HG03139 (cell line): Measurements from ENCODE around the gene VCAN.

Experiments used
- ATAC-seq: cut with Tn5 transposase; IDR thresholded peaks from one replicate; pipeline ENCODE4 v1.9.1; 2021; ENCODE audit not compliant: unreplicated experiment

VCAN gene

DNA sequence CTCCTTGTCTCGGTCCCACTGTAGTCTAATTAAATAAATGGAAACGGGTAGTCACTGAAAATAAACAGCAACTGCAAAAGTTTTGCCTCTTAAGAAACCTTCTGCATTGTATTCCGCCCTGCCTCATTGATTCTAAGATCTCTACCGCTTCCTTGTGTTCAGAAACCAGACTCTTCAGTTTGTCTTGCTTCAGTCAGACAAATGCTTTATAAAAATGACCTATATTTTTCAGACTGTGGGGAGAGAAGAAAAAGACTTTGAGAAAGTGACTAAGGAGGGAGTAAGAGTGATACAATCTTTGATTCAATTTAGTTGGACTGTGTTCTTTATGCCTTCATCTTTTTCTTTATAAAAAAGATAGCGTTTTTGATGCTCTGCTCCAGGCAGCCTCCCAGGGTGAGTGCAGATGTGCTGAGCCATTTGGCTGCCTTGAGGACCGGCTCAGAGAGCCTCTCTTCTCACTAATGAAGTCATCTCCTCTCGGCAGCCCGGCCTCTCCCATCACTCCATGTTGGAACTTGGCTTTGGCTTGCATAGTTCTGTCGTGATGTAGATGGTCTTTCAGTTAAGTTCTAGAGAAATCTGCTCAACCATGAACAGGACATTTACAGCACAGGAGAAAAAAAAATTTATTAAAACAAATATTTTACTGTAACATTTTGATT is 4.0 kb upstream of the VCAN start:
- no peak for ATAC-seq

DNA sequence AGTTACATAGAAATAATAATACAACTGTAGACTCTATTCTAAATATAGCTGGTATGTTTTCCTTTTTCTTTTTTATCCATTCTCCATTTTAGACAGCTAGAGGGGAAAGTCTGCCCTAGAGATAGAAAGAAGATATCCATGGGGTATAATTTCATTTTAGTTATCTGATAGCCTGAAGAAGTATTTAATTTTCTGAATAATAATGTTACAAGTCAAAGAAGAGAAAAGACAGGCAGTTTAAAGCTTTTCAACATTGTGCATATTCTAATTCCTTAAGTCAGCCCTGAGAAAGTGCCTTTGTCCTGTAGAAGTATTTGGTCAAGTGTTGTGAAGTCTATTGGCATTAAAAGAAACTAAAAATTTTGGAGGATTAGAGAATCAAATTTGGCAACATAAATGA is 2.5 kb upstream of the VCAN start:
- no peak for ATAC-seq

DNA sequence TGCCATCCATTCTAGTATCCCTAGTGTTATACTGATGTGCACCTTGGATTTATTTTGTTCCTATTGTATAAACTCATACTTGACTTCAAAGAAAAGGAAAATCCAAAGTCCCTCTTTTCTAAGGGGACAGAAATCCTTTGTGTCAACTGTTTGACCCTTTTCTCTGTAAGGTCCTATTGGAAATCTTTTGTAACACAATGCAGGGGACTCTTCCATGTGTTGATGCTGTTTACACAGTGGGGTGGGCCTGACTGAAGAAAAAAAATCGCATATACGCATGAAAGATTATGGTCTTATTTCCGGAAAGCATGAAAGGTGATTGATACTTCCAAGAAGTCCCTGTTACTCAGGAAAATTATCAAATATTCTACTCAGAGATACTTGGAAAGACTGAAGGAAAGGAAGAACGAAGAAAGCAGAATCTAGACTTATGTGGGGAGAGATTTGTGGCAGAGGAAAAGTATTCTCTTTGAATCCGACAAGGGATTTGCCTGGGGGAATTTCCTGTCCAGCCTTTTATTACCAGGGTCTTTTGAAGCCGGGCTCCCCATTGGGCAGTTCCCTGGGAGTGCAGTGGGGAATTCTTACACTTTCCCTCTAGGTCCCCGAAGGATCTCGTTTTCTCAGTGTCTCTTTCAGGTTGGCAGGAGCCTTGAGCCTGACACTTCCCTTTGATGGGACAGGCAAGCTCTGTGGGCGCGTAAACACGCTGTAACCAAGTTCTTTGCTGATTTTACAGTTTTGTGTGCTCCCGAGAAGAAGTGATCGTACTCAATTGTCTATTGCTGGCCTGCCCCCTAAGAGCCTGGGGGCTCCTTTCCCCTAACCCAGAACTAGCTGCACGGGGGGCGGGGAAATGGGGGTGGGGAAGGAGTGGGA is 779 bp upstream of the VCAN start:
- ATAC-seq: no peak

- ATAC-seq: no peak
Observed at GRCh38 chr5:83472213-83472507, 616 bp downstream of the VCAN start.

GRCh38 chr5:83472508-83473345 is 1.2 kb downstream of the VCAN start:
- ATAC-seq: peak; percentile 38

DNA sequence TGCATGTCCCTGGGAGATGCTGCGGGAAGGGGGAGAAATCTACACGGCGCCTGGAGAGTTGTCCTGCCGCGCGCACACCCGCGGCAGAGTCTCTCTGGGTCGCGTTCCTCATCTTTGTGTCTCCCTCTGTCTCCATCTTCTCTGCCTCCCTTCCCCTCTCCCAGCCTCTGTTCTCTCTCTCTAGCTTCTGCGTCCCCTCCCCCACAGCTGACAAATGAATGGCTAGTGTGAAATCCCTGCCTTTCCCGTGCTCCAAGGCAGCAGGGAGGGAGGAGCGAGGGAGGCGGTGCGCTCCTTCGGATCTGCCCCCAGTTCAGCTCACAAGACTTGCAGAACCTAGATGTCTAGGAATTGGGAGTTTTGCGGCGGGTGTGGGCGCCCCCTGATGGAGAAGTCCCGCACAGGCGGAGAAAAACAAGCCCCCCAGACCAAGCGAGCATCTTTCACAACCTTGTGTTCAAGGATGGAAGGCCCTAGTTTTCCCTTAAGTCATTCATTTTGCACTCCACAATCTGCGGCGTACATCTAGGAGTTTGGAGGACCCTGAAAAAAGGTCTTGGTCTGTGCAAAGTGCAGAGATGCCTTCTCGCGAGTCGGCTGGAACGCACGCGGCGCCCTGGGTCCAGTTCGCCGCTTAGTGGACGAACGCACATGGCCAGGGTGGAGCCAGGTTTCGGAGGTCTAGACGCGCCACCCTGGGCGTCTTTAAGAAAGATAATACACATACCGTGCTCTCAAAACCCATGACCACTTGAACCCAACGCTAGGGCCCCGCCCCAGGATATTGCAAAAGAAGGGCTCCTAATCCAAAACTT is 2.0 kb downstream of the VCAN start:
- ATAC-seq: peak; percentile 57

DNA sequence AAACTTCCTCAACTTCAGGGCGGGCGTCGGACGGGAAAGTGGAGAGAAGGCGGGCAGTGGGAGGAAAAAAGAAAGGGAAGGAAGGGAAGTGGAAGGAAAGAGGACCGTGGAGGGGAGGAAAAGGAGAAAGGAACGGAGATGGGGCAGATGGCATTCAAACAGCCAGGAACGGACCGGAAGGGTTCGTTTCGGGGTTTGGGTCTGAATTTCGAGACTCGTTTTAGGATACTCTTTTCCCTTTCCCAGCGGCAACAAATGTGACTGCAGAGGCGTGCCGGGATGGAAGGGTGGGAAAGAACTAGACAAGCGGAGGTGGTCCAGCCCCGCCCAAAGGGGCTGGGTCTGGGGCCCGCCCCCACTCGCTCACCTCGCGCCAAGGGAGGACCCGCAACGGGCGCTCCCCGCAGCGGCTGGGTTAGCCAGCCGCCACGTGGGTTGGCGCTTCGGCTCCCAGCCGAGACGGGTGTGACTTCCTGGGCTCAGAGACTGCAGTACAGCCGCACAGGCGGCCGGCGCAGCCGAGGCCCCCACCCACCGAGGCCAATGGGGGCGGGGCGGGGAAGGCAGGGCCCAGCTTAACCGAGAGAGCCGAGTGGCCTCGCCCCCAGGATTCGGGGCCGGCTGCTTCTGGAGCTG is 2.7 kb downstream of the VCAN start:
- ATAC-seq: peak; percentile 44

- no peak for ATAC-seq
Observed at GRCh38 chr5:83474991-83475390, 3.4 kb downstream of the VCAN start.

DNA sequence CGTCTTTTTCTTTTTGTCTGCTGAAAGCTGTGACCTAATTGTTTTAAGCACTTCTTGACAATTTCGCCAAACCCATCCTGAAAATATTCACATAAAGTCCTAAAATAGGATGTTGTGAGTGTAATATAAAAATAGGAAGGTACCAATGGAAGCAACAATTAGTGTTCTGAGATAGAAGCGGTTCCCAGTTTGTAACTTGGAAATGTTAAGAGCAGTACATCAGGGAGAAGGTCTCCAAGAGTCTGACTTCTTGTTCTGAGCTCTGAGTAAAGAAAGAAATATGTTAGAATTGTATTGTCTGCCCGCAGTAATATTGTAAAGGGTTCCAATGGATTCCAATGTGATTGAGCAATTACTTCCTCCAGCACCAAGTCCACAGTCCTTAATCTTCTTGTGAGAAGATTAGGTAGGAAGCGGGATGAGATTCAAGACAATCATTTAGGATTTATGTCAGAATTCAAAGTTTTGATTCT is 3.9 kb downstream of the VCAN start:
- ATAC-seq: no peak

- no peak for ATAC-seq
Observed at GRCh38 chr5:83475935-83476814, 4.6 kb downstream of the VCAN start.

GRCh38 chr5:83482961-83483360 is 11.4 kb downstream of the VCAN start:
- ATAC-seq: no peak

DNA sequence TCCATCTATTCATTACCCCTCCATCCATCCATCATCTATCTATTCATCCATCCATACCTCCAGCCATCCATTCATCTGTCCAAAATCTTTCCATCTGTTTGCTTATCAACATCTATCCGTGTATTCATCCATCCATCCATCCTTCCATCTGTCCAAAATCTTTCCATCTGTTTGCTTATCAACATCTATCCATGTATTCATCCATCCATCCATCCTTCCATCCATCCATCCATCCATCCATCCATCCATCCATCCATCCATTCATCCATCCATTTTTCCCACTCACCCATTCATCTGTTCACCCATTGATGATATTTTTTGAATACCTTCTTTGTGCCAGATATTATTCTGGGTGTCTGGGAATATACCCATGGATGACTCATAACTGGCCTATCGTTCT is 12.8 kb downstream of the VCAN start:
- ATAC-seq: no peak

DNA sequence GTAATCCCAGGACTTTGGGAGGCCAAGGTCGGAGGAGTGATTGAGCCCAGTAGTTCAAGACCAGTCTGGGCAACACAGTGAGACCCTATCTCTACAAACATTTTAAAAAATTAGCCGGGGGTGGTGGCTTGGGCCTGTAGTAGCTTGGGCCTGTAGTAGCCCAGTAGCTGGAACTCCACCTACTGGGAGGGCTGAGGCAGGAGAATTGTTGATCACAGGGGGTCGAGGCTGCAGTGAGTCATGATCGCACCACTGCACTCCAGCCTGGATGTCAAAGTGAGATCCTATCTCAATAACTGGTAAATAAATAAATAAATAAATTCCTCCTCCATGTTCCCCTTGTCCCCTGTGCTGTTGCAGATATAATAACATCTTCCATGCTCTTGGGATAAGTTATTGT is 14.3 kb downstream of the VCAN start:
- ATAC-seq: no peak

DNA sequence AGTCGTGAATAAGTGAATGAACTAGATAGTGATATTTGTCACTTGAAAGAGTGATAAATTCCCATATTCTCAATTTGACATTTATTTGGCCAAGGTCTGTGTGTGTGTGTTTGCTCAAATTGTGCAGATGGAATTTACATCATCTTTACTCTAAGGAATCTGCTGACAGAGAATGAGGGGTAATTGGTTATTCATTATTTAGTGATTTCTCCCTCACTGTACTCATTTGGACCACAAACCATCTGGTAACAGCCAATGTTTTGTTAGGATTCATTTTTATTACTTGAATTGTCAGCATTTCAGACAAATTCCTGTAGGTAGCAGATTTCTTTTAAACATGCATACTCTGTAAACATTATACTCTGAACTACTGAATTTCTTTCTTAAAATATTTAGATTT is 15.6 kb downstream of the VCAN start:
- ATAC-seq: no peak

DNA sequence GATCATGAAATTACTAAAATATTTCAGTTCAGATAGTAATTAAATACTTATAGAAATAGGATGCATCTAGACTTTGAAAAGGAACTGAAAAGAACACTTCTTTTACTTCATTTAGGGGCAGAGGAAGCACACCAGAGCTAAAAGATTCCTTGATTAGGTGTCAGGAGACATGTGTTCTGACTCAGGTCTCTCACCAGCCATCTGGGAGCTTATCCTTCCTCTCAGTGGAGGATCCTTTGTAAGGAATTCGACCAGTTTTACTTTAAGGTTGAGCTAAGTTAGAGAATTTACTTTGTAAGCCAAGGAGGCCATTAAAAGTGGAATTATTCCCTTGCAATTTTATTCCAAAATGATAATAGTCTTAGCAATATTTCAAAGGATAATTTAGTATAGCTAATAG is 16.7 kb downstream of the VCAN start:
- ATAC-seq: no peak

- no peak for ATAC-seq
Observed at GRCh38 chr5:83488821-83489220, 17.3 kb downstream of the VCAN start.

DNA sequence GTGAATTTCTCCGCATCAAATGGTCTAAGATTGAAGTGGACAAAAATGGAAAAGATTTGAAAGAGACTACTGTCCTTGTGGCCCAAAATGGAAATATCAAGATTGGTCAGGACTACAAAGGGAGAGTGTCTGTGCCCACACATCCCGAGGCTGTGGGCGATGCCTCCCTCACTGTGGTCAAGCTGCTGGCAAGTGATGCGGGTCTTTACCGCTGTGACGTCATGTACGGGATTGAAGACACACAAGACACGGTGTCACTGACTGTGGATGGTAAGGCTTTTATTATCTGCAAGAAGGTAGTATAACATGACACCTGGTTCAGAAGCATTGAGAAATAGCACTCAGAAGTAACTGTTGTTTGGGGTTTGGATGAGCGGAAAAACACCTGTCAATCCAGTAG is 18.7 kb downstream of the VCAN start:
- ATAC-seq: no peak

DNA sequence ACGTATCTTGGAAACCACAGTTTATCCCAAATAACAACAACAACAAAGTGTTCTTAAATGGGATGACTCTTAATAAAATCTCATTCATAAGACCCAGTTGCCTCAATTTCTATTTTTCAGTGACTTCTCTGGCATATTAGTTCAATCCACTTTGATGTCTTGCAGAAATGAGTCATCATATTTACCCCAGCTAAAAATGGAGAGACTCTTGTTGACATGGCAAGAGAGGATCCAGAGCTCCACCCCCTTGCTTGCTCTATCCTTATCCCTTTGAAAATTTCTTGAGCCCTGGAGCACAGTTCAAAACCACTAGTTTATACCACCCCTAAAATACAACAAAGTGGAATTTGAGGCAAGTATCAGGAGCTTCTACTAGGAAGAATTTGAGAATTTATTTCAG is 20.8 kb downstream of the VCAN start:
- no peak for ATAC-seq

DNA sequence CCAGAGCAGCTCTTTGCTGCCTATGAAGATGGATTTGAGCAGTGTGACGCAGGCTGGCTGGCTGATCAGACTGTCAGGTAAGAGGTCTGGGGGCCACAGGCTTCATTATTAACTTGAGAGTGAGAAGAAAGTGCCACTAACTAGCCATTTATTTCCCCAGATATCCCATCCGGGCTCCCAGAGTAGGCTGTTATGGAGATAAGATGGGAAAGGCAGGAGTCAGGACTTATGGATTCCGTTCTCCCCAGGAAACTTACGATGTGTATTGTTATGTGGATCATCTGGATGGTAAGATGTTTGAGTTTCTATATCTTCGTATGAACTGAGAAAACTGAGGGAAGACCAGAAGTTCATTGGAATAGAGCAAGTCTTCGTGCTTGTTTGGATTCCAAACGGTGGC is 22.1 kb downstream of the VCAN start:
- no peak for ATAC-seq
